Measurements from ENCODE around the gene UST. TPM values are rescaled to one million over a fixed set of nuclear protein-coding genes. Genes with fewer than 3 reads are reported as not detected.

UST gene, protein sequence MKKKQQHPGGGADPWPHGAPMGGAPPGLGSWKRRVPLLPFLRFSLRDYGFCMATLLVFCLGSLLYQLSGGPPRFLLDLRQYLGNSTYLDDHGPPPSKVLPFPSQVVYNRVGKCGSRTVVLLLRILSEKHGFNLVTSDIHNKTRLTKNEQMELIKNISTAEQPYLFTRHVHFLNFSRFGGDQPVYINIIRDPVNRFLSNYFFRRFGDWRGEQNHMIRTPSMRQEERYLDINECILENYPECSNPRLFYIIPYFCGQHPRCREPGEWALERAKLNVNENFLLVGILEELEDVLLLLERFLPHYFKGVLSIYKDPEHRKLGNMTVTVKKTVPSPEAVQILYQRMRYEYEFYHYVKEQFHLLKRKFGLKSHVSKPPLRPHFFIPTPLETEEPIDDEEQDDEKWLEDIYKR
- 4.9 and 5.6 TPM in 2 replicates for total RNA-seq (2014; rRNA removed)
- 1.3 TPM for polyA plus RNA-seq (2012)

DNA sequence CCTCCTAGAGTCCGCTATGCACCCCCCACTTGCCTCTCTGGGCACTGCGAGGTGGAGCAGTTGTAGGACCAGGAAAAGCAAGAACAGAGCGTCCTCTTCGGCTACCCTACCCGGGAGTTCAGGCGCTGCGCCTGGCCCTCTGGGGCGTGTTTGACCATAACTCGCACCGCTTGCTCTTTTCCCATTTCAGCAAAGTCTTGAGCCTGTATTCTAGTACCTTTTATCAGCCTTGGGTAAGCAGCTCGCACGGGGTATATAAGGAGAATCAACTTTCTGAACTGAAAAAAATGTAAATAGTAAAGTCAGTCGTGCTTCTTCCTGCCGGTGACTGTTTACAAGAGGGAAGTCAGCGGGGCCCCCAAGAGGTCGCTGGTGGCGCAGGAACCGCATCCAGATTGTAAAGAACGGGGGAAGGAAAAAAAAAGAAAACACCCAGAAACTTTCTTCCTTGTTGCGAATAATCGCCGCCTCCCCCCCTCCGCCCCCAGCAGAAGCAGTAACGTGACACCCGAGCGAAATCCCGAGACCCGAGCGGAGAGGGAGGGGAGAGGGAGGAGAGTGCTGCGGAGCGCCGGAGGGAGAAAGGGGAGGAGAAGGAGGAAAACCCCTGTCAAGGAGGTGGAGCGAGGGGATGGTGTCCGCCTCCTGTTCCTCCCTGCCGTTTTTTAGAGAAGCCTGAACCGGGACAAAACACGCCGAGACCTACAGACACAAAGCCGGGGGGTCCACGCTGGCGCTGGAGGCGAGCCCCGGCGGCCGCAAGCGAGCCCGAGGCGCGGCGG lies at the start of gene UST:
Gene UST, plus strand, starts transcription at position 668 of the 782 bp plus-strand sequence. CDS start 401 bp downstream, outside the sequence.
- DNase-seq (ENCODE audit: low read depth) = peak; percentile 92

DNA sequence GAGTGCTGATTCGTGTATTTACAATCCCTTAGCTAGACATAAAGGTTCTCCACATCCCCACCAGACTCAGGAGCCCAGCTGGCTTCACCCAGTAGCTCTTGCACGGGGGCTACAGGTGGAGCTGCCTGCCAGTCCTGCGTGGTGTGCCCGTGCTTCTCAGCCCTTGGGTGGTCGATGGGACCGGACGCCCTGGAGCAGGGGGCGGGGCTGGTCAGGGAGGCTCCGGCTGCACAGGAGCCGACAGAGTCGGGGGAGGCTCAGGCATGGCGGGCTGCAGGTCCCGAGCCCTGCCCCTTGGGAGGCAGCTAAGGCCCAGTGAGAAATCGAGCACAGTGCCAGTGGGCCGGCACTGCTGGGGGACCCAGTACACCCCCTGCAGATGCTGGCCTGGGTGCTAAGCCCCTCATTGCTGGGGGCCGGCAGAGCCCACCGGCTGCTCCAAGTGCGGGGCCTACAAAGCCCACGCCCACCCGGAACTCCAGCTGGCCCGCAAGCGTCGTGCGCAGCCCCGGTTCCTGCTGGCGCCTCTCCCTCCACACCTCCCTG lies 48.9 kb upstream of the UST start:
- no peak for DNase-seq (ENCODE audit: low read depth)

DNA sequence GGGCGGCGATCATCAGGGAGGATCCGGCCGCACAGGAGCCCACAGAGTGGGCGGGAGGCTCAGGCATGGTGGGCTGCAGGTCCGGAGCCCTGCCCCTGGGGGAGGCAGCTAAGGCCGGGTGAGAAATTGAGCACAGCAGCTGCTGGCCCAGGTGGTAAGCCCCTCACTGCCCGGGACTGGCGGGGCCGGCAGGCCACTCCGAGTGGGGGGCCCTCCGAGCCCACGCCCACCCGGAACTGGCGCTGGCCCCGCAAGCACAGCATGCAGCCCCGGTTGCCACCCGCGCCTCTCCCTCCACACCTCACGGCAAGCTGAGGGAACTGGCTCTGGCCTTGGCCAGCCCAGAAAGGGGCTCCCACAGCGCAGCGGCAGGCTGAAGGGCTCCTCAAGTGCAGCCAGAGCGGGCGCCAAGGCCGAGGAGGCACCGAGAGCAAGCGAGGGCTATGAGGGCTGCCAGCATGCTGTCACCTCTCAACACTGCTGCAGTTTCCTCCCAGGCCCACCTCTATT lies 48.1 kb upstream of the UST start:
- no peak for DNase-seq (ENCODE audit: low read depth)

DNA sequence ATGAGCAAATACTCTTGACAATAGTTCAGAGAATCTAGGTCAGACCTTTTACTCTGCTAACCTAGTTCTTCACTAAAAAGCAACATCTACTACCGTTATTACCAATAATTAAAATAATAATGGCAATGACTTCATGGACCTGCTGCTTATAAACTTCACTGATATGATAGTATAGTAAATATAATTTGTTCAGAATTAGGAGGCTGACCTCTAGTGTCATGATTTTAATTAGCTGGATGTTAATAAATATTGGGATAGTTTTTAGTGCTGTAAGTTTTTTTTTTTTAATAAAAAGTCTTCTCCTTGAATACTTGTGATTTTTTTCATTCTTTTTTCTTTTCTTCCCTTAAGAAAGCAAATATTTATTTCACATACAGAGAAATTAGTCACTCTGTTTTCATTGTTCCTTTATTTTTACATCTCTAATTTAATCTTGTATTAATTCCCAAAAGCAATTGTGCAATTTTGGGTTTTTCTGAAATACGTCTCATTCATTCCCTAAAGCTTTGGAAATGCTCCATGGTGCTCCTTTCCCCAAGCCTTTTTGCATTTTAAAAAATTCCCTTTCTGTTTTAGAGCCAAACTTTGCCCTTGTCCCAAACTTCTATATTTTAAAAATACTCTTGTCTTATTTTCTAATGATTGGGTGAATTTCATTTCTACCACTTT lies 46.6 kb upstream of the UST start:
- DNase-seq (ENCODE audit: low read depth) = no peak

DNA sequence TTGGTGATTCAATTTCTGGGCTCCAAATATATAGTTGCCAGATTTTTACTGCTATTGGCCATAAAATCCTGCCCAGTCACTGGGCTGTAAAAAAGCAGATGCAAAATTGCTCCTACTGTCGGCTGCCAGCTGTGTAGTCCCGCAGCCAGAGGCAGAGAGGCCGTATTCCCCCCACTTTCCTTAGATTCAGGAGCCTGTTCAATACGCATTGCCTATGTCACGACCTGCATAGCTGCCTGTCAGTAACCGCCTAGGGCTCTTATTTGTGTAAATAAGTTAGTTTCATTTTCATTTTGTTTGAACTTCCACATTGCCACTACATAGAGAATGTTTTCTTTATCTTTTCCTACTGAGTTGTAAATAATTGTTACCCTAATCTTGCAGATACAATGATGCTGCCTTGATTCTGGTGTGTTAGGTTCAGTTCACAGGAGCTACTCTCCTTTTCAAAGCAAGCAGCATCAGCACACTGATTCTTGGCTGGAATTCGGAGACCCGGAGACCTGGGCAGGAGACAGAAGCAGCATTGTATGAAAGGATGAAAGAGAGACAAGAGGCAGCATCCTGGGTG lies 46.0 kb upstream of the UST start:
- peak; percentile 56 for DNase-seq (ENCODE audit: low read depth)

DNA sequence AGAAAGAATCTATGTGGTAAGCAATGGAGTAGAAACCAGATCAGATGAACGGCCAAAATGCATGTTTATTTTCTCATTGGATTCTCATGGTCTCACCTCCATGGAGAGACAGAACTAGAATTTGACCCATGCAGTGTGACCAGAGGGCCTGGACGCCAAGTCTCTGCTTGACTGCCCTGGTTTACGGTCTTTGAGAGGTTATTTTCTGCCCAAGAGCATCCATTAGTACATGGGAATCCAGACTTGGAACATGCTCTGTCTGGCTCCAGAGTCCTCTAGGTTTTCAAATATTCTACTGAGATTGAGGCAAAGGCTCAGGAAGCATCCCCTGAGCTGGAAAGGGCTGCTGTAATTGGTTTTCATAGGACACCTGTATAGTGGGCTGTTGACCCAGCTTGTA lies 45.5 kb upstream of the UST start:
- DNase-seq (ENCODE audit: low read depth) = no peak

DNA sequence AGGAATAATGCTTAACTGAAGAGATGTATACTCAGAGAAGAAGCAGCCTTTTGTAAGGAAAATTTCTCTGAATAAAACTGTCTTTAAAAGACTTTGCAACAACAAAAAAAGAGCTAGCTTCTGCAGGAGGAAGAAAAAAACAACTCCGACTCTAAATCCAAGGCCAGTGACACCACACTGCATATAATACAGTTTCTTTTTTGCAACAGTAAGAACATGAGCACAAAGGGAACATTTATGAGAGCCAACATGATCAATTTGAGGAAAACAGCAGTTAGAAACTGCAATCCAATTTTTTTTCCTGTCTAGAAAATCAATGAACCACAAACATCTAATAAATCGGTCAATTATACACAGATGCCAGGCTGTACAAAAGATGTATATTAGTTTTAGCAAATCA lies 42.9 kb upstream of the UST start:
- DNase-seq (ENCODE audit: low read depth) = no peak

DNA sequence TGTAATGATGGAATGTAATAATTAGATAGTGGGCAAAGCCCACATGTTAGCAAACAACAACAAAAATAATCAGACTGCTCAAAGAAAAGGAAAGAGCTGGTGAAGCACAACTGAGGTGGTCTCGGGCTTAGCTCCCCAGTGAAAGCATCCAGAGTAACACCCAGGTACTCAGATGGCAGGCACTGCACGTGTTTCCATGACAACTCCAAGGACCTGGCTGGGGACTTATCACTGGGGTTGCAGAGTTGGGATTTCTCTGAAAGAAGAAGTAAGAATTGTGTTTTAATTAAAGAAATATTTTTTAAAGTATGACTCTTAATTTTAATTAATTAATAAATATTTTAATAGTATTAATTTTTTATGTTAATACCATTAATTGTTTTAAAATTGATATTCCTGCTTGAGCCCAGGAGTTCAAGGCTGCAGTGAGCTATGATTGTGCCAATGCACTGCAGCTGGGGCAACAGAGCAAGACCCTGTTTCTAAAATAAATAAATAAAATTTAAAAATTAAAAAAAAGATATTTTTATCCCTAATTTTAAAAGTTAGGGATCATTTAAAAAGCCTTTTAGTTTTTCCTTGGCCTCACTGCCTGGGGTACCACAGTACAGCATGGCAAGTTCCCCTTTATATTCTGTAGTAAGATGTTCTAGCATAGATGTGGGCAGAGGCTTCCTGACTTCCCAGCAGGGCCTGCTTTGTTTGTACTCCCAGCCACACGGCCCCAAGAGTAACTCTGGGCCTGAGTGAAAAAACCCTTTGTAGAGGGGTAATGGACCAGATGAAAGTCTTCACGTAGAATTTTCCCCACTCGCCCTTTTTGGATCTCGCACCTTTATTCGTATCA lies 42.2 kb upstream of the UST start:
- no peak for DNase-seq (ENCODE audit: low read depth)

DNA sequence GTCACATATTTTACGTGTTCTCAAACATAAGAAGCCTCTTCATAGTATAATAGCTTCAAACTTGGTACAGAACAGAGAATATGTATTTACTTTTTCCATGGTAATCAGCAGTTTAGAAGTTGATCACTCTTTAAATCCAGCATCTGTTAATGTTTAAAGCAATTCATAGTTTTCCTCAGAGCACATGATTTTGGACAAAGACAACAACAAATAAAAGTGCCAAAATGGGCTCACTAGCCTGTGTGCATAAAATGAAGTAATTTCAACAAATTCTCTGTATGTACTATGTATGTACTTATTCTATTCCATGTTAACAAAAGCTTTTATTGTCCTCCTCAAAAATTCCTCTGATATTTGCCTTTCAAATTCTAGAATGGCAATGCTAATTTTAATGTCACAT lies 38.1 kb upstream of the UST start:
- DNase-seq (ENCODE audit: low read depth) = no peak

DNA sequence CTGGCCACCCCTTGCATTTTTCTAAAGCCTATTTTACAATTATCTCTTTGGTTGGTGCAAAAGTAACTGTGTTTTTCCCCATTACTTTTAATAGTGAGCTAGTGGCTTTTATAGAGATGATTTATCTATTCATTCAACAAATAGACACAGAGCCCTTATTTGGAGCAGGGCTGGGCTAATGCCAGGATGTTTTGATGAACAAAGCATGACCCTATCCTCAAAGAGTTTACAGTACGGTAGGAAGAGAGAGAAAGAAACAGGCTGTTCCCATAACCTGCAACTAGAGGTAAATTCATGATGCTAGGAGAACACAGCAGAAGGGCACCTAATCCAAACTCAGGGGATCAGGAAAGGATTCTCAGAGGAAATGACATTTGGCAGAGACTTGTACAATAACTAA lies 37.3 kb upstream of the UST start:
- no peak for DNase-seq (ENCODE audit: low read depth)

DNA sequence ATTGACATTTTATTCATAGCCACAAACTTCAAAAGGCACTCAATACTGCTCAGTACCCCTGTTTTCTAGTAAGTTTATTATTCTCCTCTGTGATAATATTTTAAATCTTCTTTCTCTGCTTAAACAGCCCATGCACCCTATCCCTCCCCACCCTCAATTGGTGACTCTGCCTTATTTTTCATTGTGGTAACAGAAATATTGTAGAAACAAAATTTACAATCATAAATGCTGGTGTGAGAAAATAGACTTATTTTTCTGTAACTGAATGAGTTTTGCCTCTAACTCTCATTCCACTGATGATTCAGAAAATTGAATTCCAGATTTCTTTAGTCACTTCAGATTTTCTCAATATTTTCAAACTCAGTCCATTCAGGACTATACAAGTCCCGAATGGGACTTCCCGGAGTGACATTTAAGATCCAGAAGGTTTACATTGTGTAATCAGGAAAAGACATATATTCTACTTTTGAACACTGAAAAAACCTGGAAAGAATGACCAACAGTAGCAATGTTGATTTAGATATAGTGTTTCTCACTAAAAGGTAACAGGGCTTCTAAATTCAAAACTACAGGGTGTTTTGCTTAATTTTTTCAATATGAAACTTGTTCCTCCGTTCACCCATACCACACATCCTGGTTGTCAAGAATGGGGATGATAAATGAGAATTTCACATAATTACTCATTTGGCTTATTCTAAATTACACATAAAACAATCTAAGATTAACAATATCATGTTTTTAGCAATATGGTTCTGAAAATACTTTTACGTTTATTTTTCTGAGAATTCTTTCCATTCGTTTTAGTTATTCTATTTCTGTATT lies 34.8 kb upstream of the UST start:
- no peak for DNase-seq (ENCODE audit: low read depth)

DNA sequence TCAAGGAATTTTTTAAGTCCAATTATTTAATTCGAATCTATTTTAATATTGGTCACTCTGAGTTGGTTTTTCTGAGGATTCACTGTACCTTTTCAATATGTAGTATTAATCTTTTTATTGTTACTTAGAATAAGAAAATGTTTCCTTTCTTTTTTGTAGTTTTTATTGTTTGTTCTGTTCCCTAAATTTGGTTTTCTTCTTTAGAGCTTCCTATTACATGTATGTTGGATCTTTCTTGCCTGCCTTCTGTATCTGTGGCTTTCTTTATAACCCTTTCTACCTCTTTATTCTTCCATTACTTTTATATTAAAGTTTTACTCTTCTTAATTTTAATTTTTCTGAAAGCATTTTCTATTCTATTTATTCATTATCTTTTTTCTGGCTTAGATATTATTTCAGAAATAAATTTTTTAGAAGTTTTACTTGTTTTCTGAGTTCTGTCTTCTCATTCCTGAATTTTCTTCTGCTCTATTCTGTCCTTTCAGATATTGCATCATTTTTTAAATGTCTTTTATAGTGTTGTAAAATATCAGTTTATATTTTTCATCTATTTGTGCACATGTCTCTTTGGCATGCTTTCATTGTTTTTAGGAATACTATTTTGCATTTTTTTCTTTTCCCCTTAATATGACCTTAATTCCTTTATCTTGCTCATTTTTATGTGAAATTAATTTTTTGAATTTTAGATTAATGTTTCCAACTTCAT lies 33.6 kb upstream of the UST start:
- no peak for DNase-seq (ENCODE audit: low read depth)

DNA sequence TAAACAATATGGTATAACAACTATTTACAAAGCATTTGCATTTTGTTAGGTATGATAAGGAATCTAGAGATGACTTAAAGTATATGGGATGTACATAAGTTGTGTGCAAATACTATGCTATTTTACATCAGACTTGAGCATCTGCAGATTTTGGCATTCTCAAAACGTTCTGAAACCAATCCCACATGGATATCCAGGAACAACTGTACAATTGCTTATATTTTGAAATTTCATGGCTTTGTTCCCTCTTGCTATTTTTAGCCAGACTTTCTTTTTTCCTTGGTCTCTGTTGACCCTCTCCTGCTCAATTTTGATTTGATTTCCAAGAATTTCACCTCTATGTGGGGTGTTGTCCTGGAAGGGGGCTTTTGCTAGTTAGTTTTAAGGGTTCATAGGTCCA lies 32.9 kb upstream of the UST start:
- DNase-seq (ENCODE audit: low read depth) = no peak

DNA sequence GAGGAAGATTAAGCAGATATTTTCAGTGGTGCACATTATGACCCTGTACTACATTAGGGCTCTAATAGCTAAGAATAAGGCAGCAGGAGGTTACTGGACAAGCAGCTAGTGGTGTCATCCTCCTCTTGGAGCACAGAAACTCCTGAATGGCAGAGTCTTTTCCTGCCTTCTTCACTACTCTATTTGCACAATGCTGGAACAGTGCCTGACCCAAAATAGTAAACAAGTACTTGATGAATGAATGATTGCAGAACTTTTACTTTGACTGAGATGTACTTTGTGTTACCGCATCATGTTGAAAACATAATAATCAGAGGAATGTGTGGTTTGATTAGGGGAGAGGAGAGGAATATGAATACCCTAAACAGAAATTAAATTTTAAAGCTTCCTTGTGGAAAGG lies 30.0 kb upstream of the UST start:
- DNase-seq (ENCODE audit: low read depth) = no peak

DNA sequence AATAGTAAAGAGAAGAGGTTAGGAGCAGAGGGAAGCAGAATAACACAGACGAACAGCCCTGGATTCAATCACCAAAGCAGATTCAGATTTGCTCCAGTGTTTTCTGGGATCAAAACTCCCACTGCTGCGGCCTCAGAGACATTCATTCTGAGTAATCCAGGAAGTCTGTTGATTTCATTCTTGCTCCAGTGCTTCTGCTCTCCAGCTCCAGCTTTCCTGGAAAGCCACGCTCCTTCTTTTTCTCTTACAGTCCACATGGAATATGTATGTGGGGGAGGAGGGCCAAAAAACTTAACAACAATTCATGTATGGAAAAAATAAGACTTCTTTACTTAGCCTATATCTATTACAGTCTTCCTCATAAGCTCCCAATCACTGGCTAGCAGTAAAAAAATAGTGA lies 26.4 kb upstream of the UST start:
- no peak for DNase-seq (ENCODE audit: low read depth)

DNA sequence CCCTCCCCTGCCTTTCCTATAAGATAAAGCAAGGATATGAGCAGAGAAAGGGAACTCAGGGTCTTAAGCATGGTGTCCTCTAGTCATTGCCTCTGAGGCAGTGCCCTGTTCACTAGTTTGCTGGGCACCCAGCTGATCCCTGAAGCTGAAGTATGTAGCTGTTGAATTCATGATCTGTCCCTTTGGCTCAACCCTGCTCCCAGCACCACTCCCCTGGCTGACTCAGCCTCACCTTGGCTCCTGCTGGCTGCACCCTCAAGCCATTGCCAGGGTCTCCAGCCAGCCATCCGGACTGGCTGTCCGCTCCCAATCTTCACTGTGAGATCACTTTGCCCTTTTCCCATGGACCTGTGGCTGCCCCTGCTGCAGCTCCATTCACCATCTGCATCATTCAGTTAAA lies 25.9 kb upstream of the UST start:
- DNase-seq (ENCODE audit: low read depth) = no peak

DNA sequence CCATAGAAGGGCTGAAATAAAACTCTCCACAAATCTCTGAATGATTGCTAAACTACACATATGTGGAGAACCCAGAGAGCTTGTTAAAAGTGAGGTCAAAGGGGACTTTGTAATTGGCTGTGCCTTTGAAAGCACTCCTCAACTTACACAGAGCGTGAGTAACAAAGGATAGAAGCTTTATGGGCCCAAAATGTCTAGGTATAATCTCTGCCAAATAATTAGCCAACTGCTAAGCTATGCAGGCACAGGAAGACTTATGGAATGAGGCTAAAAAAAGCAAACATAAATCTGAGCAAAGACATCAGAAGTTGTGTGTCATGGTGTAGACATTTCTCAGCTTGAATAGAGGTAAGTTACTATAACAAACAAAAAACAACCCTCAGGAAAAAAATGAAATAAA lies 23.3 kb upstream of the UST start:
- DNase-seq (ENCODE audit: low read depth) = no peak

DNA sequence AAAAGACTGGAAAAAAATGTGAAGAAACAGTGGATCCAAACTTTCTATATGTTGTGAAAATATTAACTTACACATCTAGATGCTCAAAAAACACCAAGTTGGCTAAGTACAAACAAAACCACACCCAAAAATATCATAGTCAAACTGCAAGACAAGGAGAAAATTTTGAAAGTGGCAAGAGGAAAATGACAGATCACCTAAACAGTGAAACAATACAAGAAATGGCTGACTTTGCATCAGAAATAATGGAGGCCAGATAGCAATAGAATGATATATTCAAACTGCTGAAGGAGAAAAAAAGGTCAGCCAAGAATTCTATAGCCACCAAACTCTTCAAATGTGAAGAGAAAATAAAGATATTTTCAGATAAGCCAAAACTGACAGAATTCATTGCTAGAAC lies 22.4 kb upstream of the UST start:
- DNase-seq (ENCODE audit: low read depth) = no peak

DNA sequence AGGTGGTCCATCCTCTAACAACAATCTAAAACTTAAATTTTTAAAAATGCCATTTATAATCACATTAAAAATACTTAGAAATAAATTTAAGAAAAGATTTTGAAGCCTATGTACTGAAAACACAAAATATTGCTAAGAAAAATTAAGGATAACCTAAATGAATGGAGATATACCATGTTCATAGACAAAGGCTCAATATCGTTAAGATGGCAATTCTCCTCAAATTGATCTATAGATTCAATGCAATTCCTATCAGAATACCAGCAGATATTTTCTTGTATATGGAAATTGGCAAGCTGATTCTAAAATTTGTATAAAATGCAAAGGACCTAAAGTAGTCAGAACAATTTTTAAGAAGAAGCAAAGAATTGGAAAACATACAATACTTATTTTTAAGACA lies 19.7 kb upstream of the UST start:
- no peak for DNase-seq (ENCODE audit: low read depth)

Measured in LHCN-M2 (cell line).